HepG2 (cell line): Measurements from ENCODE around the gene KAT14. TPM values are rescaled to one million over a fixed set of nuclear protein-coding genes. Genes with fewer than 3 reads are reported as not detected.

Experiments used
- IKZF1 ChIP-seq: fragments of 450-650 bp; IDR thresholded peaks from 2 replicates; pipeline ENCODE4 v1.7.1; 2016
- IRF2 ChIP-seq: IDR thresholded peaks from 2 replicates; pipeline ENCODE4 v1.6.1; 2018; ENCODE audit warnings: missing genetic modification reagents, missing compliant biosample characterization
- KLF15 ChIP-seq: sonication (generic); formaldehyde crosslinking; IDR thresholded peaks from 2 replicates; pipeline ENCODE4 v1.8.1; 2023; ENCODE audit warnings: borderline replicate concordance, mild to moderate bottlenecking, inconsistent platforms, missing genetic modification reagents, mixed read lengths
- PLSCR1 ChIP-seq: sonication (generic); formaldehyde crosslinking; IDR thresholded peaks from 2 replicates; pipeline ENCODE4 v1.5.0; 2020; ENCODE audit warnings: missing genetic modification reagents, mild to moderate bottlenecking, borderline replicate concordance
- RARA ChIP-seq: IDR thresholded peaks from 2 replicates; pipeline ENCODE4 v1.6.1; 2016; ENCODE audit warnings: missing genetic modification reagents, missing compliant biosample characterization
- RXRA ChIP-seq: sonication (generic); formaldehyde crosslinking; IDR thresholded peaks from 2 replicates; pipeline ENCODE4 v1.5.1; 2020; ENCODE audit warnings: missing genetic modification reagents
- YY1 ChIP-seq: IDR thresholded peaks from 2 replicates; pipeline ENCODE4 v1.6.1; 2011; ENCODE audit warnings: low read length, low read depth, moderate library complexity, mild to moderate bottlenecking; ENCODE audit not compliant: insufficient read depth, insufficient replicate concordance
- ZMAT3 ChIP-seq: sonication (generic); formaldehyde crosslinking; conservative IDR thresholded peaks from 2 replicates; pipeline ENCODE4 v1.7.0; 2021; ENCODE audit warnings: missing genetic modification reagents
- ZNF513 ChIP-seq: sonication (generic); formaldehyde crosslinking; conservative IDR thresholded peaks from 2 replicates; pipeline ENCODE4 v1.5.0; 2020; ENCODE audit warnings: missing genetic modification reagents
- ZNF569 ChIP-seq: sonication (generic); formaldehyde crosslinking; IDR thresholded peaks from 2 replicates; pipeline ENCODE4 v1.5.0; 2020; ENCODE audit warnings: mild to moderate bottlenecking, missing genetic modification reagents, moderate library complexity, borderline replicate concordance
- ZNF609 ChIP-seq: sonication (generic); formaldehyde crosslinking; IDR thresholded peaks from 2 replicates; pipeline ENCODE4 v1.4.0; 2020; ENCODE audit warnings: mild to moderate bottlenecking, missing genetic modification reagents, borderline replicate concordance
- ZNF670 ChIP-seq: sonication (generic); formaldehyde crosslinking; IDR thresholded peaks from 2 replicates; pipeline ENCODE4 v1.8.0; 2022; ENCODE audit warnings: mild to moderate bottlenecking, missing genetic modification reagents, borderline replicate concordance
- ZNF704 ChIP-seq: sonication (generic); formaldehyde crosslinking; IDR thresholded peaks from 2 replicates; pipeline ENCODE4 v1.8.1; 2023; ENCODE audit warnings: mild to moderate bottlenecking, inconsistent platforms, moderate library complexity, missing genetic modification reagents, borderline replicate concordance
- ZSCAN31 ChIP-seq: sonication (generic); formaldehyde crosslinking; IDR thresholded peaks from 2 replicates; pipeline ENCODE4 v1.5.0; 2020; ENCODE audit warnings: low read depth, mild to moderate bottlenecking, missing genetic modification reagents
- polyA plus RNA-seq, 8 experiments: library from polyadenylated mRNA; depleted of rRNA in 3 of 8; stranded (reverse) in 7 of 8; unstranded in 1 of 8; fragments of >200 nt; fragmentation: Illumina TruSeq in 4 of 8; extraction: Trizol in 4 of 8; gene quantifications; 2 replicates each; pipeline versions ENCODE4 v1.2.1 to v1.2.3, GENCODE V29; 2011 to 2016; ENCODE audit warnings: low read depth in 4 of 8, missing spikeins in 1 of 8, mixed read lengths in 1 of 8; ENCODE audit not compliant: insufficient read depth in 1 of 8
- total RNA-seq, 5 experiments: library from RNA; depleted of rRNA; stranded (reverse); fragments of >200 nt; fragmentation: Illumina TruSeq; extraction: Trizol; gene quantifications; 2 replicates each; pipeline ENCODE4 v1.2.3, GENCODE V29; 2016; ENCODE audit warnings: low read depth in 1 of 5

The KAT14 gene
- total and polyA plus RNA-seq, 2 of the 13 experiments (the other 11 are each of a cell fraction or from before 2014, with no cell fraction given) = 5.1 to 15.1 TPM

- TF ChIP-seq ZNF670 (CRISPR knock-in tag) (no peak), ZNF704 (CRISPR knock-in tag) (no peak), YY1 (no peak), KLF15 (no peak), PLSCR1 (CRISPR knock-in tag) (no peak), ZMAT3 (CRISPR knock-in tag) (no peak), ZNF609 (CRISPR knock-in tag) (no peak), ZNF569 (CRISPR knock-in tag) (no peak), RXRA (CRISPR knock-in tag) (no peak; the same call in 1 of the 2 replicates), IRF2 (CRISPR knock-in tag) (no peak), ZSCAN31 (CRISPR knock-in tag) (no peak), IKZF1 (no peak), ZNF513 (CRISPR knock-in tag) (no peak), RARA (CRISPR knock-in tag) (0 out of 2 replicates have a peak, but pooled peaks have one; percentile 8)
These were observed 34.2 kb upstream of the KAT14 start (continued) for GRCh38 chr20:18103497-18103896.
